Gastroesophageal sphincter (tissue), 4 donors: Measurements from ENCODE around the gene PARD3. TPM values are rescaled to one million over a fixed set of nuclear protein-coding genes. Genes with fewer than 3 reads are reported as not detected.

Experiments
- ATAC-seq: fragments of 150-250 bp; one replicate; pipeline ENCODE4 v1.9.1; 2016; ENCODE audit warnings: mild to moderate bottlenecking, moderate library complexity
- H3K27ac ChIP-seq, 4 donors: fragments of 200-600 bp; sonication (generic) in 3 of 4; 1 replicate in 3 of 4; 2 replicates in 1 of 4; pipeline ENCODE4 v1.5.1; 2016 to 2019
- H3K27me3 ChIP-seq: fragments of 200-600 bp; sonication (generic); one replicate; pipeline ENCODE4 v1.5.1; 2019
- H3K36me3 ChIP-seq, 2 donors: fragments of 200-600 bp; sonication (generic); one replicate each; pipeline ENCODE4 v1.5.1; 2019; ENCODE audit warnings: control low read depth in 1 of 2
- H3K4me1 ChIP-seq, 3 donors: fragments of 200-600 bp; sonication (generic); 1 replicate in 2 of 3; 2 replicates in 1 of 3; pipeline ENCODE4 v1.5.1; 2016 to 2019; ENCODE audit warnings: control low read depth in 2 of 3
- H3K4me3 ChIP-seq, 2 donors: fragments of 200-600 bp; sonication (generic); one replicate each; pipeline ENCODE4 v1.5.1; 2019; ENCODE audit warnings: mild to moderate bottlenecking in 1 of 2, moderate library complexity in 1 of 2
- H3K9me3 ChIP-seq, 3 donors: fragments of 200-600 bp; sonication (generic); one replicate each; pipeline ENCODE4 v1.5.1; 2017 to 2019; ENCODE audit warnings: control low read depth in 2 of 3
- CTCF ChIP-seq, 4 experiments: fragments of 200-600 bp in 2 of 4; fragments of 450-650 bp in 2 of 4; sonication (generic) in 1 of 4; IDR thresholded peaks; one replicate each; pipeline ENCODE4 v1.5.1; 2017 to 2019; ENCODE audit warnings: antibody characterized with exemption in 4 of 4, mild to moderate bottlenecking in 2 of 4, moderate library complexity in 2 of 4
- EP300 ChIP-seq: sonication (generic); formaldehyde crosslinking; IDR thresholded peaks from one replicate; pipeline ENCODE4 v1.6.1; 2017; ENCODE audit warnings: antibody characterized with exemption, mild to moderate bottlenecking
- POLR2A ChIP-seq, 2 donors: fragments of 450-650 bp; IDR thresholded peaks; one replicate each; pipeline ENCODE4 v1.6.1; 2017; ENCODE audit warnings: antibody characterized with exemption in 2 of 2, mild to moderate bottlenecking in 2 of 2, moderate library complexity in 1 of 2
- POLR2AphosphoS5 ChIP-seq: sonication (generic); formaldehyde crosslinking; IDR thresholded peaks from one replicate; pipeline ENCODE4 v1.6.1; 2017; ENCODE audit warnings: antibody characterized with exemption
- WGBS, 2 donors: methylation state at CpG; one replicate each; pipeline ENCODE4 v1.1.5; 2018; ENCODE audit warnings: low coverage in 1 of 2; 5-methylcytosine and 5-hydroxymethylcytosine counted together
- total RNA-seq, 4 donors: library from RNA; depleted of rRNA; stranded (reverse); fragments of >200 nt; gene quantifications; one replicate each; pipeline ENCODE4 v1.1.0, GENCODE V29; 2016

The PARD3 gene
- total RNA-seq, 4 donors from 2014 or later, result 101 to 127 (median 115) TPM

- no peak for ATAC-seq
- no peak overlapping the region for H3K4me3 ChIP-seq
- peaks cover 3 to 72% (median 29%) of the 10 kb centered on the region in 3 donors for H3K4me1 ChIP-seq
- no peak overlapping the region for H3K27ac ChIP-seq
- H3K27me3 ChIP-seq, result no peaks in the 10 kb centered on the region
- H3K36me3 ChIP-seq, result no peaks in the 10 kb centered on the region
- no peaks in the 10 kb centered on the region for H3K9me3 ChIP-seq
- TF ChIP-seq POLR2AphosphoS5 (no peak), POLR2A (IDR thresholded peaks at IDR 0.05) (no peak), CTCF (IDR thresholded peaks at IDR 0.05) (no peak), EP300 (no peak)
- WGBS, 2 donors, result 96% methylated on average over 4 of the region's 15 CpGs; no CpG with 5 or more reads in 1 of the 2 donors
Observed at GRCh38 chr10:34791228-34791627, 23.9 kb downstream of the PARD3 start.

GRCh38 chr10:34789966-34790506 lies 25.1 kb downstream of the PARD3 start:
- no peaks in the 10 kb centered on the region for H3K27me3 ChIP-seq
- peaks cover 3 to 74% (median 35%) of the 10 kb centered on the region in 3 donors for H3K4me1 ChIP-seq
- no peaks in the 10 kb centered on the region for H3K9me3 ChIP-seq
- WGBS, 2 donors, result 16 to 35% methylated on average over 4 of the region's 4 CpGs
- no peaks in the 10 kb centered on the region for H3K36me3 ChIP-seq
- no peak for ATAC-seq
- H3K27ac ChIP-seq, result no peak overlapping the region
- TF ChIP-seq POLR2A (IDR thresholded peaks at IDR 0.05), result no peak
- H3K4me3 ChIP-seq, result no peak overlapping the region

GRCh38 chr10:34786464-34786863 lies 28.6 kb downstream of the PARD3 start:
- H3K9me3 ChIP-seq, result no peaks in the 10 kb centered on the region
- TF ChIP-seq POLR2A (IDR thresholded peaks at IDR 0.05), result no peak
- no peak for TF ChIP-seq CTCF (IDR thresholded peaks at IDR 0.05)
- no peak for TF ChIP-seq POLR2AphosphoS5
- TF ChIP-seq EP300, result no peak
- H3K36me3 ChIP-seq, result no peaks in the 10 kb centered on the region
- peaks cover 6 to 79% (median 44%) of the 10 kb centered on the region in 3 donors for H3K4me1 ChIP-seq
- 13 to 53% methylated on average over 1 of the region's 1 CpG for WGBS, 2 donors
- H3K4me3 ChIP-seq, result no peak overlapping the region
- H3K27me3 ChIP-seq, result no peaks in the 10 kb centered on the region
- no peak for ATAC-seq
- no peak overlapping the region for H3K27ac ChIP-seq

GRCh38 chr10:34781711-34782110 lies 33.4 kb downstream of the PARD3 start:
- no peaks in the 10 kb centered on the region for H3K27me3 ChIP-seq
- peak overlapping the region; percentile 72 to 83 (median 80) for H3K27ac ChIP-seq
- no peaks in the 10 kb centered on the region for H3K9me3 ChIP-seq
- H3K36me3 ChIP-seq, result no peaks in the 10 kb centered on the region
- ATAC-seq, result peak; percentile 67
- TF ChIP-seq POLR2AphosphoS5, result peak; percentile 45
- TF ChIP-seq POLR2A (IDR thresholded peaks at IDR 0.05), result no peak
- no peak overlapping the region for H3K4me3 ChIP-seq
- WGBS, 2 donors, result 15 to 17% methylated on average over 3 of the region's 3 CpGs
- peaks cover 20 to 95% (median 42%) of the 10 kb centered on the region in 3 donors for H3K4me1 ChIP-seq

- no peaks in the 10 kb centered on the region for H3K9me3 ChIP-seq
- H3K27me3 ChIP-seq, result no peaks in the 10 kb centered on the region
- TF ChIP-seq POLR2AphosphoS5 (peak; percentile 67), CTCF (IDR thresholded peaks at IDR 0.05) (no peak)
- peak overlapping the region; percentile 72 to 83 (median 80) for H3K27ac ChIP-seq
- H3K4me1 ChIP-seq, result peaks cover 20 to 95% (median 38%) of the 10 kb centered on the region in 3 donors
- H3K4me3 ChIP-seq, result peak overlapping the region in 1 of 2 donors; percentile 7
- H3K36me3 ChIP-seq, result no peaks in the 10 kb centered on the region
- WGBS, 2 donors, result 14 to 37% methylated on average over 6 to 8 of the region's 11 CpGs
- peak; percentile 22 for ATAC-seq
Observed at GRCh38 chr10:34780818-34781380, 34.2 kb downstream of the PARD3 start.

GRCh38 chr10:34778237-34778636 lies 36.9 kb downstream of the PARD3 start:
- H3K27me3 ChIP-seq, result no peaks in the 10 kb centered on the region
- peaks cover 30 to 100% (median 33%) of the 10 kb centered on the region in 3 donors for H3K4me1 ChIP-seq
- no peaks in the 10 kb centered on the region for H3K36me3 ChIP-seq
- 53 to 55% methylated on average over 2 to 3 of the region's 3 CpGs for WGBS, 2 donors
- TF ChIP-seq POLR2A (IDR thresholded peaks at IDR 0.05) (no peak), POLR2AphosphoS5 (no peak), CTCF (IDR thresholded peaks at IDR 0.05) (no peak), EP300 (no peak)
- H3K9me3 ChIP-seq, result no peaks in the 10 kb centered on the region
- H3K27ac ChIP-seq, result peak overlapping the region; percentile 21 to 78 (median 54)
- H3K4me3 ChIP-seq, result no peak overlapping the region
- ATAC-seq, result no peak
